ENCODE measurements around the gene NISCH. TPM values are rescaled to one million over a fixed set of nuclear protein-coding genes. Genes with fewer than 3 reads are reported as not detected.

The NISCH gene
- total RNA-seq, 1 donor from 2014 or later = 48.3 TPM

- intact Hi-C loops (cut with micrococcal nuclease) = no loop called here
- DNase-seq (peak; percentile 65), ATAC-seq (peak; percentile 56)
These were observed 74.3 kb downstream of the NISCH start for GRCh38 chr3:52529376-52530333.

- intact Hi-C loops (cut with micrococcal nuclease) = no loop called here
- DNase-seq (peak; percentile 82), ATAC-seq (peak; percentile 68)
These were observed 75.8 kb downstream of the NISCH start for GRCh38 chr3:52530918-52531826.

GRCh38 chr3:52531860-52532516, 76.6 kb downstream of the NISCH start:
- intact Hi-C loops (cut with micrococcal nuclease) = no loop called here

GRCh38 chr3:52532517-52532837, 77.1 kb downstream of the NISCH start:
- ATAC-seq (no peak), DNase-seq (peak; percentile 47)
- intact Hi-C loops (cut with micrococcal nuclease) = no loop called here

More at GRCh38 chr3:52531860-52532516, 76.6 kb downstream of the NISCH start:
- ATAC-seq = no peak
- DNase-seq = peak; percentile 33

- intact Hi-C loops (cut with micrococcal nuclease) = no loop called here
- no peak for ATAC-seq
These were observed 77.6 kb downstream of the NISCH start for GRCh38 chr3:52532838-52533622.

GRCh38 chr3:52533623-52534280, 78.3 kb downstream of the NISCH start, which contains the start of gene NT5DC2:
Gene NT5DC2, minus strand, starts transcription at chr3:52533857. Its CDS starts 120 bp downstream, at chr3:52533737.
- peak; percentile 90 for DNase-seq
- intact Hi-C loops (cut with micrococcal nuclease) = no loop called here
- peak; percentile 37 for ATAC-seq

More at GRCh38 chr3:52532838-52533622, 77.6 kb downstream of the NISCH start:
- DNase-seq = peak; percentile 60

GRCh38 chr3:52534281-52535183, 79.1 kb downstream of the NISCH start:
- intact Hi-C loops (cut with micrococcal nuclease) = loop anchor here (5.0 kb wide), 1 partner anchor 62 kb away; no protein-coding TSS in a partner anchor
- DNase-seq = peak; percentile 56
- ATAC-seq = no peak

GRCh38 chr3:52535411-52536111, 80.2 kb downstream of the NISCH start:
- ATAC-seq = no peak
- intact Hi-C loops (cut with micrococcal nuclease) = loop anchor here (5.0 kb wide), 1 partner anchor 63 kb away; no protein-coding TSS in a partner anchor
- peak; percentile 27 for DNase-seq

- intact Hi-C loops (cut with micrococcal nuclease) = loop anchor here (5.0 kb wide), 1 partner anchor 64 kb away; no protein-coding TSS in a partner anchor
- no peak for DNase-seq
- no peak for ATAC-seq
These were observed 80.6 kb downstream of the NISCH start for GRCh38 chr3:52536112-52536368.

GRCh38 chr3:52536369-52537164, 81.2 kb downstream of the NISCH start, which contains the start of gene UQCC5:
Gene UQCC5, plus strand, starts transcription at chr3:52536605. Its CDS starts 151 bp downstream, at chr3:52536756.
- DNase-seq = peak; percentile 99

GRCh38 chr3:52537165-52537620, 81.8 kb downstream of the NISCH start:
- ATAC-seq (peak; percentile 33), DNase-seq (no peak)
- intact Hi-C loops (cut with micrococcal nuclease) = loop anchor here (5.0 kb wide), 1 partner anchor 65 kb away; no protein-coding TSS in a partner anchor

More at GRCh38 chr3:52536369-52537164, 81.2 kb downstream of the NISCH start, which contains the start of gene UQCC5:
- peak; percentile 90 for ATAC-seq
- intact Hi-C loops (cut with micrococcal nuclease) = loop anchor here (5.0 kb wide), 1 partner anchor 64 kb away; no protein-coding TSS in a partner anchor

- DNase-seq (no peak), ATAC-seq (no peak)
- intact Hi-C loops (cut with micrococcal nuclease) = loop anchor here (5.0 kb wide), 1 partner anchor 66 kb away; no protein-coding TSS in a partner anchor
These were observed 82.5 kb downstream of the NISCH start for GRCh38 chr3:52537726-52538421.

- no peak for ATAC-seq
- intact Hi-C loops (cut with micrococcal nuclease) = loop anchor here (5.0 kb wide), 1 partner anchor 67 kb away; no protein-coding TSS in a partner anchor
- DNase-seq = no peak
These were observed 83.7 kb downstream of the NISCH start for GRCh38 chr3:52539010-52539653.

- intact Hi-C loops (cut with micrococcal nuclease) = no loop called here
- ATAC-seq (no peak), DNase-seq (no peak)
These were observed 85.6 kb downstream of the NISCH start for GRCh38 chr3:52541050-52541449.
